Amniotic stem cell (primary cell): ENCODE results near the gene ZSCAN5A.
"Not testable (repeated sequence)": the region's sequence is repeated elsewhere in the genome, so short reads cannot be mapped to it uniquely, and the experiment has no call there.

Experiments used
- DNase-seq: peaks from one replicate; lab custom pipeline; 2025; lab: John Stamatoyannopoulos, UW

ZSCAN5A gene

GRCh38 chr19:56315077-56315828 is 614 bp upstream of the ZSCAN5A start:
- peak; percentile 90 for DNase-seq

- DNase-seq: no peak
Observed at GRCh38 chr19:56314018-56314380, 640 bp downstream of the ZSCAN5A start.

GRCh38 chr19:56312787-56313657 is 1.6 kb downstream of the ZSCAN5A start:
- DNase-seq: no peak

- DNase-seq: no peak
Observed at GRCh38 chr19:56312342-56312741, 2.3 kb downstream of the ZSCAN5A start.

- DNase-seq: no peak
Observed at GRCh38 chr19:56310462-56310861, 4.2 kb downstream of the ZSCAN5A start.

GRCh38 chr19:56309511-56310185 is 5.0 kb downstream of the ZSCAN5A start:
- DNase-seq: no peak

GRCh38 chr19:56308792-56309191 is 5.8 kb downstream of the ZSCAN5A start:
- DNase-seq: no peak

GRCh38 chr19:56307062-56307461 is 7.6 kb downstream of the ZSCAN5A start:
- not testable (repeated sequence) for DNase-seq

- no peak for DNase-seq
Observed at GRCh38 chr19:56306016-56306415, 8.6 kb downstream of the ZSCAN5A start.

GRCh38 chr19:56304243-56304642 is 10.4 kb downstream of the ZSCAN5A start:
- no peak for DNase-seq

- no peak for DNase-seq
Observed at GRCh38 chr19:56301886-56302620, 12.6 kb downstream of the ZSCAN5A start.

- no peak for DNase-seq
Observed at GRCh38 chr19:56301155-56301554, 13.5 kb downstream of the ZSCAN5A start.

GRCh38 chr19:56299688-56300087 is 15.0 kb downstream of the ZSCAN5A start:
- DNase-seq: no peak

- DNase-seq: no peak
Observed at GRCh38 chr19:56297010-56297409, 17.6 kb downstream of the ZSCAN5A start.

- no peak for DNase-seq
Observed at GRCh38 chr19:56295531-56296455, 18.8 kb downstream of the ZSCAN5A start.

GRCh38 chr19:56294549-56294948 is 20.1 kb downstream of the ZSCAN5A start:
- DNase-seq: no peak

- no peak for DNase-seq
Observed at GRCh38 chr19:56291867-56292266, 22.8 kb downstream of the ZSCAN5A start.

GRCh38 chr19:56290104-56290503 is 24.5 kb downstream of the ZSCAN5A start:
- no peak for DNase-seq

- DNase-seq: no peak
Observed at GRCh38 chr19:56284746-56285145, 29.9 kb downstream of the ZSCAN5A start.

GRCh38 chr19:56282809-56283208 is 31.8 kb downstream of the ZSCAN5A start:
- no peak for DNase-seq

- DNase-seq: no peak
Observed at GRCh38 chr19:56273563-56274117, 41.0 kb downstream of the ZSCAN5A start.
